Lung (tissue), 12 donors: Measurements from ENCODE around the gene PDLIM4. TPM values are rescaled to one million over a fixed set of nuclear protein-coding genes. Genes with fewer than 3 reads are reported as not detected.

Source experiments
- ATAC-seq: fragments of 200-7000 bp; cut with Tn5 transposase; one replicate; pipeline ENCODE4 v1.9.1; 2020; ENCODE audit warnings: moderate number of reproducible peaks; ENCODE audit not compliant: insufficient read depth, low FRiP score
- DNase-seq, 3 donors: peaks; one replicate each; pipeline ENCODE4 v3.0.0-alpha.2; 2013 to 2017
- H3K27ac ChIP-seq, 2 donors: one replicate each; pipeline ENCODE4 v1.5.1; 2013; ENCODE audit warnings: mild to moderate bottlenecking in 2 of 2, moderate library complexity in 2 of 2, control low read depth in 1 of 2, inconsistent platforms in 1 of 2, low read depth in 1 of 2, low read length in 1 of 2
- H3K27me3 ChIP-seq, 3 donors: one replicate each; pipeline ENCODE4 v1.5.1; 2013; ENCODE audit warnings: low read length in 2 of 3; ENCODE audit not compliant: control insufficient read depth in 3 of 3, insufficient read depth in 3 of 3
- H3K36me3 ChIP-seq, 4 donors: one replicate each; pipeline ENCODE4 v1.5.1; 2013; ENCODE audit warnings: low read length in 4 of 4, mild to moderate bottlenecking in 1 of 4, moderate library complexity in 1 of 4; ENCODE audit not compliant: control insufficient read depth in 4 of 4, insufficient read depth in 4 of 4
- H3K4me1 ChIP-seq, 5 donors: one replicate each; pipeline ENCODE4 v1.5.1; 2013; ENCODE audit warnings: low read length in 5 of 5, mild to moderate bottlenecking in 2 of 5, moderate library complexity in 1 of 5; ENCODE audit not compliant: control insufficient read depth in 5 of 5, insufficient read depth in 5 of 5
- H3K4me3 ChIP-seq: one replicate; pipeline ENCODE4 v1.5.1; 2013; ENCODE audit warnings: mild to moderate bottlenecking, control low read depth, moderate library complexity
- H3K9ac ChIP-seq, 2 donors: one replicate each; pipeline ENCODE4 v1.5.1; 2013; ENCODE audit warnings: low read length in 2 of 2, control low read depth in 1 of 2; ENCODE audit not compliant: insufficient read depth in 1 of 2
- H3K9me3 ChIP-seq, 4 donors: one replicate each; pipeline ENCODE4 v1.5.1; 2013; ENCODE audit warnings: low read length in 3 of 4, mild to moderate bottlenecking in 1 of 4, moderate library complexity in 1 of 4; ENCODE audit not compliant: control insufficient read depth in 4 of 4, insufficient read depth in 3 of 4
- CTCF ChIP-seq: IDR thresholded peaks from 2 replicates; pipeline ENCODE4 v1.5.1; 2012; ENCODE audit warnings: mild to moderate bottlenecking; ENCODE audit errors: control extremely low read depth, extremely low read depth
- WGBS, 2 donors: extraction: QIAGEN DNeasy Blood & Tissue Kit; methylation state at CpG; one replicate each; pipeline ENCODE4 v1.1.7; 2013; 5-methylcytosine and 5-hydroxymethylcytosine counted together
- polyA plus RNA-seq, 2 donors: library from polyadenylated mRNA; stranded (reverse); fragments of 200-250 nt; gene quantifications; one replicate each; pipeline ENCODE4 v1.2.1, GENCODE V29; 2013
- total RNA-seq, 2 donors: library from RNA; depleted of rRNA in 1 of 2; stranded (reverse); fragments of >200 nt in 1 of 2; gene quantifications; one replicate each; pipeline ENCODE4 v1.2.1, GENCODE V29; 2014 to 2021
- donor health status: control.
- donor health status: control.
- donor health status: Bipolar disorder and iron deficiency.
- donor health status: healthy.
- donor health status: DM: yes; HTN: yes; CAD: no.

Gene PDLIM4
- total and polyA plus RNA-seq, 4 donors: 7.3 to 13.8 (median 9.6) TPM

GRCh38 chr5:132268769-132269551, 11.5 kb downstream of the PDLIM4 start:
- H3K9me3 ChIP-seq: no peaks in the 10 kb centered on the region
- no peaks in the 10 kb centered on the region for H3K27me3 ChIP-seq
- no peak for ATAC-seq
- no peak for DNase-seq
- H3K36me3 ChIP-seq: no peaks in the 10 kb centered on the region
- H3K4me3 ChIP-seq: no peak overlapping the region
- 80 to 86% methylated on average over 8 of the region's 8 CpGs for WGBS, 2 donors
- H3K27ac ChIP-seq: no peak overlapping the region
- no peak overlapping the region for H3K9ac ChIP-seq
- TF ChIP-seq CTCF: no peak
- H3K4me1 ChIP-seq: peaks cover 0 to 8% (median 3%) of the 10 kb centered on the region in 5 donors

- TF ChIP-seq CTCF: no peak
- Histone ChIP-seq H3K36me3 (no peaks in the 10 kb centered on the region), H3K9ac (no peak overlapping the region), H3K4me3 (no peak overlapping the region), H3K9me3 (no peaks in the 10 kb centered on the region), H3K4me1 (peaks cover 0 to 8% (median 3%) of the 10 kb centered on the region in 5 donors), H3K27ac (no peak overlapping the region), H3K27me3 (no peaks in the 10 kb centered on the region)
- 85 to 94% methylated on average over 3 of the region's 3 CpGs for WGBS, 2 donors
- DNase-seq: no peak
- no peak for ATAC-seq
Measured at GRCh38 chr5:132269635-132270334, 12.3 kb downstream of the PDLIM4 start.

- DNase-seq (no peak), ATAC-seq (no peak)
- Histone ChIP-seq H3K9me3 (no peaks in the 10 kb centered on the region), H3K36me3 (no peaks in the 10 kb centered on the region), H3K27ac (no peak overlapping the region), H3K9ac (no peak overlapping the region), H3K27me3 (no peaks in the 10 kb centered on the region), H3K4me1 (peaks cover 0 to 8% (median 3%) of the 10 kb centered on the region in 5 donors), H3K4me3 (no peak overlapping the region)
- WGBS, 2 donors: 95 to 100% methylated on average over 1 of the region's 1 CpG
- TF ChIP-seq CTCF: no peak
Measured at GRCh38 chr5:132270335-132270665, 12.8 kb downstream of the PDLIM4 start.
